Osteocyte (in vitro differentiated cells): Measurements from ENCODE around the gene SFSWAP. TPM values are rescaled to one million over a fixed set of nuclear protein-coding genes. Genes with fewer than 3 reads are reported as not detected.

ENCODE experiments used
- DNase-seq: peaks from one replicate; pipeline ENCODE4 v3.0.0; 2021; ENCODE audit warnings: mixed read lengths; ENCODE audit not compliant: unreplicated experiment; ENCODE audit errors: extremely low spot score
- H3K27ac Mint-ChIP-seq: one replicate; pipeline ENCODE4 v1.8.0; 2021; ENCODE audit warnings: mild to moderate bottlenecking, mixed read lengths; ENCODE audit not compliant: unreplicated experiment
- H3K27me3 Mint-ChIP-seq: one replicate; pipeline ENCODE4 v1.8.0; 2021; ENCODE audit warnings: mixed read lengths; ENCODE audit not compliant: unreplicated experiment
- H3K36me3 Mint-ChIP-seq: one replicate; pipeline ENCODE4 v1.8.0; 2021; ENCODE audit warnings: mixed read lengths; ENCODE audit not compliant: unreplicated experiment
- H3K4me1 Mint-ChIP-seq: one replicate; pipeline ENCODE4 v1.8.0; 2021; ENCODE audit warnings: mixed read lengths; ENCODE audit not compliant: unreplicated experiment
- H3K4me3 Mint-ChIP-seq: one replicate; pipeline ENCODE4 v1.8.0; 2021; ENCODE audit warnings: mild to moderate bottlenecking, moderate library complexity, mixed read lengths; ENCODE audit not compliant: unreplicated experiment
- H3K9me3 Mint-ChIP-seq: one replicate; pipeline ENCODE4 v1.8.0; 2021; ENCODE audit warnings: mixed read lengths; ENCODE audit not compliant: unreplicated experiment
- total RNA-seq: library from RNA; stranded (reverse); gene quantifications from 2 replicates; pipeline ENCODE4 v1.2.1, GENCODE V29; 2021
- TF ChIP-seq, protein P1 (sequence below): fragments of 200-600 bp; sonication (generic); IDR thresholded peaks from 2 replicates; pipeline ENCODE4 v1.5.0; 2021; ENCODE audit warnings: antibody characterized with exemption, mild to moderate bottlenecking, moderate library complexity

Gene SFSWAP
- total RNA-seq, 1 donor from 2014 or later = 48.0 TPM

GRCh38 chr12:131714759-131715158, 3.9 kb downstream of the SFSWAP start:
- DNase-seq = no peak
- H3K27ac Mint-ChIP-seq = no peak overlapping the region
- H3K36me3 Mint-ChIP-seq = peaks cover 44% of the 10 kb centered on the region
- H3K9me3 Mint-ChIP-seq = no peaks in the 10 kb centered on the region
- no peak overlapping the region for H3K4me3 Mint-ChIP-seq
- TF ChIP-seq, protein P1, sequence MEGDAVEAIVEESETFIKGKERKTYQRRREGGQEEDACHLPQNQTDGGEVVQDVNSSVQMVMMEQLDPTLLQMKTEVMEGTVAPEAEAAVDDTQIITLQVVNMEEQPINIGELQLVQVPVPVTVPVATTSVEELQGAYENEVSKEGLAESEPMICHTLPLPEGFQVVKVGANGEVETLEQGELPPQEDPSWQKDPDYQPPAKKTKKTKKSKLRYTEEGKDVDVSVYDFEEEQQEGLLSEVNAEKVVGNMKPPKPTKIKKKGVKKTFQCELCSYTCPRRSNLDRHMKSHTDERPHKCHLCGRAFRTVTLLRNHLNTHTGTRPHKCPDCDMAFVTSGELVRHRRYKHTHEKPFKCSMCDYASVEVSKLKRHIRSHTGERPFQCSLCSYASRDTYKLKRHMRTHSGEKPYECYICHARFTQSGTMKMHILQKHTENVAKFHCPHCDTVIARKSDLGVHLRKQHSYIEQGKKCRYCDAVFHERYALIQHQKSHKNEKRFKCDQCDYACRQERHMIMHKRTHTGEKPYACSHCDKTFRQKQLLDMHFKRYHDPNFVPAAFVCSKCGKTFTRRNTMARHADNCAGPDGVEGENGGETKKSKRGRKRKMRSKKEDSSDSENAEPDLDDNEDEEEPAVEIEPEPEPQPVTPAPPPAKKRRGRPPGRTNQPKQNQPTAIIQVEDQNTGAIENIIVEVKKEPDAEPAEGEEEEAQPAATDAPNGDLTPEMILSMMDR = no peak
- peaks cover 26% of the 10 kb centered on the region for H3K4me1 Mint-ChIP-seq
- H3K27me3 Mint-ChIP-seq = no peaks in the 10 kb centered on the region

DNA sequence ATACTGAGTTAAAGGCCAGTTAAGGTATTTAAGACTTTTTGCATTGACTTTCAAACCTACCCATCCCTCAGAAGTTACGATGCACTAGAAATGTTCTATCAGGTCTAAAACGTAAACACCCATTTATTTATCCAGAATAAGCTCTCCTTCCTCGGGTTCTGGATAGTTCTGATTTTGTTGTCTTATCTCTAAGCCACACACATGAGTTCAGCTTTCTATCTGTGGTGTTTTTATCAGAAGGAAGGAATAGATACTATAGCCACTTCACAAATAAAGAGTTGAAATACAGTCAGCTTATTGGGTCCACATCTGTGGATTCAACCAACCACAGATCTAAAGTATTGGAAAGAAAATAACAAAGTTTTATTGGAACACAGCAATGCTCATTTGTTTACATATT, 5.4 kb downstream of the SFSWAP start:
- no peak overlapping the region for H3K27ac Mint-ChIP-seq
- H3K36me3 Mint-ChIP-seq = peaks cover 50% of the 10 kb centered on the region
- no peak overlapping the region for H3K4me3 Mint-ChIP-seq
- no peaks in the 10 kb centered on the region for H3K27me3 Mint-ChIP-seq
- H3K4me1 Mint-ChIP-seq = peaks cover 17% of the 10 kb centered on the region
- no peaks in the 10 kb centered on the region for H3K9me3 Mint-ChIP-seq
- TF ChIP-seq, protein P1 = no peak
- DNase-seq = no peak

- peaks cover 43% of the 10 kb centered on the region for H3K36me3 Mint-ChIP-seq
These were observed 9.4 kb downstream of the SFSWAP start for GRCh38 chr12:131720241-131720640.

DNA sequence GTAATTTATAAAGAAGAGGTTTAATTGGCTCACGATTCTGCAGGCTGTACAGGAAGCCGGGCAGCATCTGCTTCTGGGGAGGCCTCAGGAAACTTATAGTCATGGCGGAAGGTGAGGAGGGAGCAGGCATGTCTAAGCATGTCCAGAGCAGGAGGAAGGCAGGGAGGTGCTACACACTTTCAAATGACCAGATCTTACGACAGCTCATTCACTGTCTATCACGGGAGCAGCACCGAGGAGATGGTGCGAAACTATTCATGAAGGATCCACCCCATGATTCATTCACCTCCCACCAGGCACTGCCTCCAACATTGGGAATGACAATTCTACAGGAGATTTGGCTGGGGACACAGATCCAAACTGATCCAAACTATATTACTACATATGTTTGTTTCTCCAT, 10.0 kb downstream of the SFSWAP start:
- Mint-ChIP-seq H3K27ac (peak overlapping the region; percentile 9), H3K36me3 (peaks cover 41% of the 10 kb centered on the region)

More at GRCh38 chr12:131720241-131720640, 9.4 kb downstream of the SFSWAP start:
- TF ChIP-seq, protein P1 = no peak
- no peak for DNase-seq
- no peak overlapping the region for H3K4me3 Mint-ChIP-seq
- no peaks in the 10 kb centered on the region for H3K27me3 Mint-ChIP-seq
- no peak overlapping the region for H3K27ac Mint-ChIP-seq
- peaks cover 5% of the 10 kb centered on the region for H3K4me1 Mint-ChIP-seq
- no peaks in the 10 kb centered on the region for H3K9me3 Mint-ChIP-seq

GRCh38 chr12:131721548-131721947, 10.7 kb downstream of the SFSWAP start:
- H3K4me3 Mint-ChIP-seq = no peak overlapping the region
- H3K27me3 Mint-ChIP-seq = no peaks in the 10 kb centered on the region
- TF ChIP-seq, protein P1 = no peak
- H3K9me3 Mint-ChIP-seq = no peaks in the 10 kb centered on the region
- peaks cover 40% of the 10 kb centered on the region for H3K36me3 Mint-ChIP-seq
- H3K4me1 Mint-ChIP-seq = peaks cover 5% of the 10 kb centered on the region
- no peak for DNase-seq
- no peak overlapping the region for H3K27ac Mint-ChIP-seq

More for the DNA sequence above, 10.0 kb downstream of the SFSWAP start:
- no peak for DNase-seq
- TF ChIP-seq, protein P1 = no peak
- no peaks in the 10 kb centered on the region for H3K27me3 Mint-ChIP-seq
- H3K4me3 Mint-ChIP-seq = no peak overlapping the region
- peaks cover 5% of the 10 kb centered on the region for H3K4me1 Mint-ChIP-seq
- no peaks in the 10 kb centered on the region for H3K9me3 Mint-ChIP-seq
